ENCODE data around the gene IL27RA. TPM values are rescaled to one million over a fixed set of nuclear protein-coding genes. Genes with fewer than 3 reads are reported as not detected.

IL27RA gene
- total RNA-seq, 4 donors from 2014 or later = 4.5 to 12.8 (median 6.3) TPM

DNA sequence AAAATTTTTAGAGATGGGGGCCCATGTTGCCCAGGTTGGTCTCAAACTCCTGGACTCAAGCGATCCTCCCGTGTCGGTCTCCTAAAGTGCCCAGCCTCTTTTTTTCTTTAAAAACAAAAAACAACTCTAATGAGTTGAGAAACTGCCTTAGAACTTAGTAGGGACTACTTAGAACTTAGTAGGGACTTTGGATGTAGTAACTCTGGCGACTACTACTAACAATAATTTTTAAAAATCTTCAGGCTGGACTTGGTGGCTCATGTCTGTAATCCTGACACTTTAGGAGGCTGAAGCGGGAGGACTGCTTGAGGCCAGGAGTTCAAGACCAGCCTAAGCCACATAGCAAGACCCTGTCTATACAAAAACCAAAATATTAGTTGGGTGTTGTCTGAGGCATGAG lies 54.5 kb downstream of the IL27RA start:
- DNase-seq (ENCODE audit: low spot score) (no peak), ATAC-seq (ENCODE audit: low FRiP score) (no peak)
- no peak for TF ChIP-seq CTCF (IDR thresholded peaks at IDR 0.05)

DNA sequence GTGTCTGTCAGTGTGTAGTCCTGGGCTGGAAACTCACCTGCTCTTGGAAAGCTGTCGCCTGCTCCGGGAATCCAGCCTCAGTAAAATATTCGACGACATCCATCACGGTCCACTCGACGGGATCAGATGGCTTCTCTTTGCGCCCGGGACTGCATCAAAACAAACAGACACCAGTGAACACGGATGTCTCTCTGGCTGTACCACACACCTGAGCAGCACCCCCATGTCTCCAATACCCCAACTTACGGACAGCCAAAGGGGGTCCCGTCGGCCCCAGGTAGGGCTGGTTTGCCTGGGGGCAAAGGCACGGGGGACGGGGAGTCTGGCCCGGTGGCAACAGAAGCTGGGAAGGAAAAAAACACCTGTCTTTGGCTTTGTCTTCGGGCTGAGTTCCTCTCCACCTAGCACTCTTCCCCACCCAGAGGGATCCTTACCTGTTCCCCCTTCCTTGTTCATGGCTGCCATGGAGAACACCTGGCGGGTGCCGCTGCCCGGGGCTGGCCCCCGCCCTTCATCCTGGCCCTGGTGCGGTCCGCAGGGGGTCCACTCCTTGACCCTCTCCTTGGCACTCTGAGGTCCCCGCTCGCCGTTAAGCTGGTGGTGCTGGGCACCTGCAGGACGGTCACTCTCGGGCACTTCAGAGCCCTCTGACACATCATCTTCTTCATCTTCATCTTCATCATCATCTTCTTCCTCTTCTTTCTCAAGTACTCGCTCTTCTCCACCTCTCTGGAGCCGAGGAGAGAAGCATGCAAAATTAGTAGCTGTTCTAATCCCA lies 57.3 kb downstream of the IL27RA start:
- ATAC-seq (ENCODE audit: low FRiP score) (no peak), DNase-seq (ENCODE audit: low spot score) (no peak)
- TF ChIP-seq CTCF (IDR thresholded peaks at IDR 0.05) = no peak

DNA sequence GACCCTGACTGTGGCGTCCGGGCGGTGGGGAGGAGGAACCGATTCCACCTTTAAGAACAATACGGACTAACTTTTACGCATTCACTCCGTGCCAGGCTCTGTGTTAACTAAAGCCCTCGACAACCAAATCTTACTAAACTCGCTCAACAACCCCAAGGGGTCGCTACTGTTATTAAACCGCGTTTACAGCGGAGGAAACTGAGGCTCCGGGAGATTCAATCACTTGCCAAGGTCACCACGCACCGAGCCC lies 57.8 kb downstream of the IL27RA start:
- TF ChIP-seq CTCF (IDR thresholded peaks at IDR 0.05) = no peak
- DNase-seq (ENCODE audit: low spot score) (no peak), ATAC-seq (ENCODE audit: low FRiP score) (no peak)

- TF ChIP-seq CTCF (IDR thresholded peaks at IDR 0.05) = no peak
- DNase-seq (ENCODE audit: low spot score) = no peak
- ATAC-seq (ENCODE audit: low FRiP score) = peak; percentile 4
Measured at GRCh38 chr19:14089662-14090508, 58.3 kb downstream of the IL27RA start.

DNA sequence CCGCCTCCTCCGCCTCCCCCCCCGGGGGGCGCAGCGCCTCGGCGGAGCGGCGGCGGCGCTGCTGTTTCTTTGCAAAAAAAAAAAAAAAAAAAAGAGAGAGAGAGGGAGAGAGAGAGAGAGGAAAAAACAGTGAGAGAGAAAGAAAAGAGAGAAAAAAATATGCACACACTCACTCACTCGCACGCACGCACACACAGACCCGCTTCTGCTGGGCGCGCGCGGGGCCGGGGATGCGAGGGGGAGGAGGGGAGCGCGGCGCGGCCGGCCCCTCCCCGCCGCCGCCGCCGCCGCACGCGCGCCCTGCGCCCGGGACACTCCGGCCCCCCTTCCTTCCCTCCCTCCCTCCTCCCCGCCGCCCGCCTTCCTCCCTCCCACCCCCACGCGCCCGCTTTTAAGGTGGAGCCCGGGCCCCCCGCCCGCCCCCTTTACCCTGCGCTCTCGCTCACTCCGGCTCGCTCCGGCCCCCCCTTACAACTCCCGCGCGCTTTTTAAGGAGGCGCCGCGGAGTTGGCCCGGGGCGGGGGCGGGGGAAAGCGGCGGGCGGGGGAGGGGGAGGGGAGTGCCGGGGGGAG lies 59.0 kb downstream of the IL27RA start, which contains the start of gene SAMD1:
TSS of gene SAMD1 (minus strand) at position 243 of the 572 bp plus-strand sequence.
- no peak for TF ChIP-seq CTCF (IDR thresholded peaks at IDR 0.05)
- ATAC-seq (ENCODE audit: low FRiP score) (peak; percentile 80), DNase-seq (ENCODE audit: low spot score) (peak; percentile 47)

- peak; percentile 79 for ATAC-seq (ENCODE audit: low FRiP score)
- TF ChIP-seq CTCF (IDR thresholded peaks at IDR 0.05) = no peak
- no peak for DNase-seq (ENCODE audit: low spot score)
Measured at GRCh38 chr19:14091081-14091812, 59.7 kb downstream of the IL27RA start.

All from omental fat pad (tissue), 4 donors.